B cell (primary cell): ENCODE results near the gene ECM2. TPM values are rescaled to one million over a fixed set of nuclear protein-coding genes. Genes with fewer than 3 reads are reported as not detected.

ENCODE experiments used
- ATAC-seq: fragments of 200-7000 bp; cut with Tn5 transposase; one replicate; pipeline ENCODE4 v1.10.0; 2021; ENCODE audit warnings: low read depth, mild to moderate bottlenecking, moderate number of reproducible peaks, moderate library complexity
- CTCF ChIA-PET: fragments of 350-600 bp; sonication (Branson Sonifier 250); formaldehyde crosslinking; loops from one replicate; lab custom pipeline; 2021; ENCODE audit warnings: antibody characterized with exemption, inconsistent platforms; lab: Charles Lee
- POLR2A ChIA-PET: fragments of 350-600 bp; sonication (Branson Sonifier 250); formaldehyde crosslinking; loops from one replicate; lab custom pipeline; 2021; ENCODE audit warnings: antibody characterized with exemption; lab: Charles Lee
- DNase-seq: peaks from one replicate; pipeline ENCODE4 v3.0.0; 2013
- H2AFZ ChIP-seq: 2 replicates; pipeline ENCODE4 v1.6.1; 2012; ENCODE audit warnings: mild to moderate bottlenecking, low read depth, low read length; ENCODE audit not compliant: insufficient read depth, poor library complexity, severe bottlenecking
- H3K27ac ChIP-seq, 2 donors: 1 replicate in 1 of 2; 2 replicates in 1 of 2; pipeline ENCODE4 v1.5.1; 2012 to 2013; ENCODE audit warnings: low read length in 2 of 2, mild to moderate bottlenecking in 2 of 2, moderate library complexity in 1 of 2
- H3K27me3 ChIP-seq, 4 experiments: fragments of 200-600 bp in 1 of 4; sonication (generic) in 1 of 4; replicated peaks in 1 of 4; 1 replicate in 2 of 4; 2 replicates in 2 of 4; pipeline versions ENCODE4 v1.6.1 to v1.7.0; 2013 to 2016; ENCODE audit warnings: low read length in 3 of 4, mild to moderate bottlenecking in 2 of 4, mixed read lengths in 1 of 4, moderate library complexity in 1 of 4; ENCODE audit not compliant: insufficient read depth in 4 of 4, control insufficient read depth in 3 of 4; ENCODE audit errors: control extremely low read depth in 1 of 4
- H3K36me3 ChIP-seq, 2 experiments: replicated peaks in 1 of 2; 1 replicate in 1 of 2; 2 replicates in 1 of 2; pipeline versions ENCODE4 v1.6.1 to v1.7.1; 2013; ENCODE audit warnings: low read length in 1 of 2; ENCODE audit not compliant: insufficient read depth in 2 of 2, control insufficient read depth in 1 of 2; ENCODE audit errors: control extremely low read depth in 1 of 2, extremely low read depth in 1 of 2
- H3K4me1 ChIP-seq, 2 donors: fragments of 200-600 bp in 1 of 2; sonication (generic) in 1 of 2; 1 replicate in 1 of 2; 2 replicates in 1 of 2; pipeline versions ENCODE4 v1.5.1 to v1.6.1; 2013 to 2017; ENCODE audit warnings: low read length in 2 of 2; ENCODE audit not compliant: control insufficient read depth in 2 of 2, insufficient read depth in 2 of 2
- H3K4me2 ChIP-seq: replicated peaks from 2 replicates; pipeline ENCODE3; 2012; ENCODE audit warnings: mild to moderate bottlenecking, low read depth, low read length; ENCODE audit not compliant: poor library complexity, severe bottlenecking
- H3K4me3 ChIP-seq, 5 experiments: fragments of 200-600 bp in 1 of 5; sonication (generic) in 1 of 5; 1 replicate in 3 of 5; 2 replicates in 2 of 5; pipeline versions ENCODE4 v1.5.1 to v1.7.0; 2011 to 2016; ENCODE audit warnings: low read length in 4 of 5, mild to moderate bottlenecking in 4 of 5, low read depth in 2 of 5, control low read depth in 1 of 5, moderate library complexity in 1 of 5; ENCODE audit not compliant: insufficient read depth in 1 of 5; ENCODE audit errors: control extremely low read depth in 1 of 5, extremely low read depth in 1 of 5
- H3K79me2 ChIP-seq: fragments of 200-600 bp; sonication (generic); one replicate; pipeline ENCODE4 v1.6.0; 2016; ENCODE audit warnings: low read length; ENCODE audit not compliant: control insufficient read depth, insufficient read depth
- H3K9ac ChIP-seq: fragments of 200-600 bp; sonication (generic); 2 replicates; pipeline ENCODE4 v1.6.1; 2017; ENCODE audit warnings: mild to moderate bottlenecking, low read length, moderate library complexity
- H3K9me3 ChIP-seq, 3 donors: one replicate each; pipeline versions ENCODE4 v1.6.1 to v1.7.1; 2013; ENCODE audit warnings: low read length in 2 of 3; ENCODE audit not compliant: control insufficient read depth in 2 of 3, insufficient read depth in 1 of 3; ENCODE audit errors: control extremely low read depth in 1 of 3
- H4K20me1 ChIP-seq: 2 replicates; pipeline ENCODE4 v1.6.0; 2012; ENCODE audit warnings: mild to moderate bottlenecking, low read length; ENCODE audit not compliant: insufficient read depth, control insufficient read depth, poor library complexity, severe bottlenecking
- H3K27ac Mint-ChIP-seq: one replicate; pipeline ENCODE4 v1.8.0; 2021; ENCODE audit warnings: mixed read lengths
- H3K27me3 Mint-ChIP-seq: one replicate; pipeline ENCODE4 v1.8.0; 2021; ENCODE audit warnings: mixed read lengths
- H3K4me1 Mint-ChIP-seq: one replicate; pipeline ENCODE4 v1.8.0; 2021; ENCODE audit warnings: mixed read lengths
- H3K4me3 Mint-ChIP-seq: one replicate; pipeline ENCODE4 v1.8.0; 2021; ENCODE audit warnings: mixed read lengths
- H3K9me3 Mint-ChIP-seq: one replicate; pipeline ENCODE4 v1.8.0; 2022; ENCODE audit warnings: mixed read lengths; ENCODE audit not compliant: insufficient read depth
- EZH2 ChIP-seq: IDR thresholded peaks from 2 replicates; pipeline ENCODE4 v1.6.1; 2012; ENCODE audit warnings: borderline replicate concordance, low read depth, mild to moderate bottlenecking, moderate library complexity, low read length; ENCODE audit not compliant: insufficient read depth, poor library complexity, severe bottlenecking
- WGBS: methylation state at CpG from one replicate; pipeline ENCODE4 v1.1.5; 2013; ENCODE audit warnings: missing lambda C conversion rate; ENCODE audit not compliant: insufficient coverage; 5-methylcytosine and 5-hydroxymethylcytosine counted together
- intact Hi-C: fragments of 100-400 bp; cut with micrococcal nuclease; formaldehyde crosslinking; loops from one replicate; pipeline ENCODE4 v1.10.0; 2022
- polyA plus RNA-seq: library from polyadenylated mRNA; depleted of rRNA; stranded (reverse); fragments of >200 nt; gene quantifications from 2 replicates; pipeline ENCODE4 v1.2.3, GENCODE V29; 2012
- total RNA-seq, 2 donors: library from RNA; stranded (reverse); fragments of 120-200 nt in 1 of 2; gene quantifications; 1 replicate in 1 of 2; 2 replicates in 1 of 2; pipeline versions ENCODE4 v1.2.3 to v1.2.4, GENCODE V29; 2013 to 2022
- TF ChIP-seq, protein P1 (sequence below): fragments of 200-600 bp; IDR thresholded peaks from one replicate; pipeline ENCODE4 v1.8.0; 2022; ENCODE audit warnings: antibody characterized with exemption, mild to moderate bottlenecking

The ECM2 gene
- total and polyA plus RNA-seq, 2 donors (not counting 1 experiment from before 2014, with no cell fraction given): not detected

DNA sequence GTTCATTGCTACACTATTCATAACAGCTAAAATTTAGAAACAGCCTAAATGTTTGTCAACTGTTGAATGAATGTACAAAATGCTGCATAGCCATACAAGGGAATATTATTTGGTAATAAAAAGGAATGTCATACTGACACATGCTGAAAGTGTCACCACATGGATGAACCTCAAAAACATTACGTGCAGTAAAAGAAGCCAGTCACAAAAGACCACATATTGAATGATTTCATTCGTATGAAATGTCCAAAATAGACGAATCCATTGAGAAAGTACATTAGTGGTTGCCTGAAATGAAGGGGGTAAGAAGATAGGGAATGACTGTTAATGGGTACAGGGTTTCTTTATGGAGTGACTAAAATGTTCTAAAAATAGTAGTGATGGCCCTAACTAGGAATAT is 11.6 kb upstream of the ECM2 start:
- Mint-ChIP-seq H3K4me3 (no peak overlapping the region), H3K27me3 (no peaks in the 10 kb centered on the region), H3K4me1 (no peaks in the 10 kb centered on the region), H3K9me3 (peaks cover 2% of the 10 kb centered on the region), H3K27ac (no peak overlapping the region)
- ChIA-PET POLR2A (no interaction called here), CTCF (no interaction called here)
- Histone ChIP-seq H3K9me3 (peaks cover 0 to 18% (median 0%) of the 10 kb centered on the region in 3 donors), H3K9ac (no peak overlapping the region), H4K20me1 (no peaks in the 10 kb centered on the region), H3K79me2 (no peaks in the 10 kb centered on the region), H3K4me2 (no peak overlapping the region), H3K27ac (no peak overlapping the region), H3K4me1 (no peaks in the 10 kb centered on the region), H2AFZ (no peak overlapping the region), H3K36me3 (no peaks in the 10 kb centered on the region), H3K27me3 (no peaks in the 10 kb centered on the region), H3K4me3 (no peak overlapping the region)
- WGBS: 92% methylated on average over 2 of the region's 3 CpGs
- intact Hi-C loops: no loop called here
- DNase-seq (no peak), ATAC-seq (no peak)
- TF ChIP-seq EZH2: no peak
- TF ChIP-seq, protein P1, sequence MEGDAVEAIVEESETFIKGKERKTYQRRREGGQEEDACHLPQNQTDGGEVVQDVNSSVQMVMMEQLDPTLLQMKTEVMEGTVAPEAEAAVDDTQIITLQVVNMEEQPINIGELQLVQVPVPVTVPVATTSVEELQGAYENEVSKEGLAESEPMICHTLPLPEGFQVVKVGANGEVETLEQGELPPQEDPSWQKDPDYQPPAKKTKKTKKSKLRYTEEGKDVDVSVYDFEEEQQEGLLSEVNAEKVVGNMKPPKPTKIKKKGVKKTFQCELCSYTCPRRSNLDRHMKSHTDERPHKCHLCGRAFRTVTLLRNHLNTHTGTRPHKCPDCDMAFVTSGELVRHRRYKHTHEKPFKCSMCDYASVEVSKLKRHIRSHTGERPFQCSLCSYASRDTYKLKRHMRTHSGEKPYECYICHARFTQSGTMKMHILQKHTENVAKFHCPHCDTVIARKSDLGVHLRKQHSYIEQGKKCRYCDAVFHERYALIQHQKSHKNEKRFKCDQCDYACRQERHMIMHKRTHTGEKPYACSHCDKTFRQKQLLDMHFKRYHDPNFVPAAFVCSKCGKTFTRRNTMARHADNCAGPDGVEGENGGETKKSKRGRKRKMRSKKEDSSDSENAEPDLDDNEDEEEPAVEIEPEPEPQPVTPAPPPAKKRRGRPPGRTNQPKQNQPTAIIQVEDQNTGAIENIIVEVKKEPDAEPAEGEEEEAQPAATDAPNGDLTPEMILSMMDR: no peak

DNA sequence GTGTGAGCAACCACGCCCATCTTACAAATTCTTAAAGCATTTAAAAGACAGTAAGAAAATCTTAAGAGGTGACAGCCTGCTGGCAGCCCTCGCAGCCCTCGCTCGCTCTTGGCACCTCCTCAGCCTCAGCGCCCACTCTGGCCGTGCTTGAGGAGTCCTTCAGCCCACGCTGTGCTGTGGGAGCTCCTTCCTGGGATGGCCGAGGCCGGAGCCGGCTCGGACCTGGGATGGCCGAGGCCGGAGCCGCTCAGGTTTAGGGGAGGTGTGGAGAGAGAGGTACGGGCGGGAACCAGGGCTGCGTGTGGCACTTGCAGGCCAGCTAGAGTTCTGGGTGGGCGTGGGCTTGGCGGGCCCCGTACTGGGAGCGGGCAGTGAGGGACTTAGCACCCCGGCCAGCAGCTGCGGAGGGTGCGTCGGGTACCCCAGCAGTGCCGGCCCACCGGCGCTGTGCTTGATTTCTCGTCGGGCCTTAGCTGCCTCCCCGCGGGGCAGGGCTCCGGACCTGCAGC is 9.3 kb upstream of the ECM2 start:
- POLR2A ChIA-PET: no interaction called here
- Mint-ChIP-seq H3K4me1 (no peaks in the 10 kb centered on the region), H3K4me3 (no peak overlapping the region), H3K9me3 (peaks cover 2% of the 10 kb centered on the region), H3K27ac (peak overlapping the region; percentile 26), H3K27me3 (no peaks in the 10 kb centered on the region)
- Histone ChIP-seq H3K4me3 (no peak overlapping the region), H2AFZ (no peak overlapping the region), H3K4me2 (no peak overlapping the region), H3K79me2 (no peaks in the 10 kb centered on the region), H3K9me3 (peaks cover 0 to 18% (median 0%) of the 10 kb centered on the region in 3 donors), H4K20me1 (no peaks in the 10 kb centered on the region), H3K27ac (no peak overlapping the region), H3K27me3 (no peaks in the 10 kb centered on the region), H3K9ac (no peak overlapping the region), H3K4me1 (no peaks in the 10 kb centered on the region), H3K36me3 (no peaks in the 10 kb centered on the region)
- TF ChIP-seq EZH2: no peak
- TF ChIP-seq, protein P1: no peak
- no peak for DNase-seq
- CTCF ChIA-PET: no interaction called here
- WGBS: 98% methylated on average over 32 of the region's 33 CpGs
- no peak for ATAC-seq
- intact Hi-C loops: no loop called here
